Activated CD8-positive, alpha-beta memory T cell treated with anti-CD3 and anti-CD28 coated beads, Interleukin-2, amount 50 U/mL, for 48 hours (primary cell): ENCODE data around the gene CDCP1.
"Not testable (repeated sequence)": the region's sequence is repeated elsewhere in the genome, so short reads cannot be mapped to it uniquely, and the experiment has no call there.

ENCODE experiments used
- DNase-seq: peaks from one replicate; pipeline ENCODE4 v3.0.0-alpha.2; 2020

Gene CDCP1

GRCh38 chr3:45080824-45081223 lies 65.4 kb downstream of the CDCP1 start:
- DNase-seq, result no peak

- no peak for DNase-seq
Measured at GRCh38 chr3:45079715-45080114, 66.5 kb downstream of the CDCP1 start.

GRCh38 chr3:45078910-45079522 lies 67.2 kb downstream of the CDCP1 start:
- no peak for DNase-seq

- DNase-seq, result not testable (repeated sequence)
Measured at GRCh38 chr3:45078256-45078655, 67.9 kb downstream of the CDCP1 start.

- no peak for DNase-seq
Measured at GRCh38 chr3:45075821-45076625, 70.2 kb downstream of the CDCP1 start.

- DNase-seq, result no peak
Measured at GRCh38 chr3:45071075-45071474, 75.1 kb downstream of the CDCP1 start.

GRCh38 chr3:45067941-45068340 lies 78.2 kb downstream of the CDCP1 start:
- no peak for DNase-seq

GRCh38 chr3:45067486-45067885 lies 78.7 kb downstream of the CDCP1 start:
- no peak for DNase-seq

- DNase-seq, result no peak
Measured at GRCh38 chr3:45066109-45066801, 79.9 kb downstream of the CDCP1 start.

GRCh38 chr3:45065373-45065720 lies 80.8 kb downstream of the CDCP1 start:
- no peak for DNase-seq

- peak; percentile 81 for DNase-seq
Measured at GRCh38 chr3:45064512-45065372, 81.4 kb downstream of the CDCP1 start.

GRCh38 chr3:45062697-45063070 lies 83.5 kb downstream of the CDCP1 start:
- DNase-seq, result no peak

GRCh38 chr3:45060165-45060892 lies 85.8 kb downstream of the CDCP1 start:
- DNase-seq, result no peak

- DNase-seq, result no peak
Measured at GRCh38 chr3:45059132-45059531, 87.0 kb downstream of the CDCP1 start.

- no peak for DNase-seq
Measured at GRCh38 chr3:45057557-45057956, 88.6 kb downstream of the CDCP1 start.

GRCh38 chr3:45056608-45057301 lies 89.4 kb downstream of the CDCP1 start:
- DNase-seq, result no peak

GRCh38 chr3:45055411-45056143 lies 90.6 kb downstream of the CDCP1 start:
- no peak for DNase-seq

- no peak for DNase-seq
Measured at GRCh38 chr3:45055032-45055410, 91.2 kb downstream of the CDCP1 start.

GRCh38 chr3:45054196-45054857 lies 91.9 kb downstream of the CDCP1 start:
- DNase-seq, result no peak

GRCh38 chr3:45053805-45054195 lies 92.4 kb downstream of the CDCP1 start:
- DNase-seq, result not testable (repeated sequence)

GRCh38 chr3:45051685-45052084 lies 94.5 kb downstream of the CDCP1 start:
- DNase-seq, result no peak
